ENCODE data around the gene CCN2.

Gene CCN2

GRCh38 chr6:131950767-131951575 lies at the start of gene CCN2:
CCN2 (minus strand) TSS chr6:131951372; CDS start chr6:131951172, 200 bp downstream.
- peak; percentile 3 for DNase-seq

GRCh38 chr6:132000296-132000695 lies 49.1 kb upstream of the CCN2 start:
- no peak for DNase-seq

- DNase-seq: no peak
These were observed 48.5 kb upstream of the CCN2 start for GRCh38 chr6:131999545-132000146.

- no peak for DNase-seq
These were observed 47.2 kb upstream of the CCN2 start for GRCh38 chr6:131998255-131998982.

GRCh38 chr6:131997429-131998153 lies 46.4 kb upstream of the CCN2 start:
- no peak for DNase-seq

- DNase-seq: no peak
These were observed 44.7 kb upstream of the CCN2 start for GRCh38 chr6:131995917-131996316.

- DNase-seq: no peak
These were observed 41.4 kb upstream of the CCN2 start for GRCh38 chr6:131992557-131992956.

GRCh38 chr6:131989036-131989435 lies 37.9 kb upstream of the CCN2 start:
- no peak for DNase-seq

- DNase-seq: no peak
These were observed 31.6 kb upstream of the CCN2 start for GRCh38 chr6:131982740-131983259.

GRCh38 chr6:131981624-131981978 lies 30.4 kb upstream of the CCN2 start:
- DNase-seq: no peak

- no peak for DNase-seq
These were observed 29.8 kb upstream of the CCN2 start for GRCh38 chr6:131980791-131981623.

- no peak for DNase-seq
These were observed 29.2 kb upstream of the CCN2 start for GRCh38 chr6:131980338-131980790.

- no peak for DNase-seq
These were observed 28.6 kb upstream of the CCN2 start for GRCh38 chr6:131979515-131980337.

- no peak for DNase-seq
These were observed 27.4 kb upstream of the CCN2 start for GRCh38 chr6:131978522-131978921.

GRCh38 chr6:131976545-131977061 lies 25.4 kb upstream of the CCN2 start:
- DNase-seq: no peak

GRCh38 chr6:131972741-131973140 lies 21.6 kb upstream of the CCN2 start:
- DNase-seq: no peak

GRCh38 chr6:131970076-131970859 lies 19.1 kb upstream of the CCN2 start:
- DNase-seq: no peak

GRCh38 chr6:131968656-131969055 lies 17.5 kb upstream of the CCN2 start:
- DNase-seq: no peak

GRCh38 chr6:131967948-131968347 lies 16.8 kb upstream of the CCN2 start:
- DNase-seq: no peak

- DNase-seq: no peak
These were observed 15.3 kb upstream of the CCN2 start for GRCh38 chr6:131966443-131966842.

Measured in stimulated activated CD4-positive, alpha-beta T cell treated with anti-CD3 and anti-CD28 coated beads, Interleukin-12 subunit alpha, Interleukin-12 subunit beta, amount 100 ng/mL, for 4 hours (primary cell).